OCI-LY1 (cell line): ENCODE measurements around the gene SLC5A5.

Experiments used
- H2AFZ ChIP-seq: fragments of 200-600 bp; sonication (generic), shearing (Covaris generic); 2 replicates; pipeline ENCODE4 v1.6.0; 2014; ENCODE audit warnings: antibody characterized with exemption, mild to moderate bottlenecking, low read length
- H3F3A ChIP-seq: fragments of 200-600 bp; sonication (generic), shearing (Covaris generic); 2 replicates; pipeline ENCODE4 v1.6.0; 2014; ENCODE audit warnings: mild to moderate bottlenecking, antibody characterized with exemption, low read length, moderate library complexity; ENCODE audit not compliant: insufficient read depth
- H3K27ac ChIP-seq: fragments of 200-600 bp; sonication (generic); 2 replicates; pipeline ENCODE4 v1.5.1; 2014; ENCODE audit warnings: low read length, mixed run types, mild to moderate bottlenecking, low read depth; ENCODE audit not compliant: poor library complexity, severe bottlenecking
- H3K27me3 ChIP-seq: fragments of 200-600 bp; sonication (generic); 2 replicates; pipeline ENCODE4 v1.6.0; 2014; ENCODE audit warnings: antibody characterized with exemption, mild to moderate bottlenecking, low read length, moderate library complexity; ENCODE audit not compliant: insufficient read depth
- H3K36me3 ChIP-seq: fragments of 200-600 bp; sonication (generic); 2 replicates; pipeline ENCODE4 v1.6.1; 2014; ENCODE audit warnings: mild to moderate bottlenecking, antibody characterized with exemption, low read length, moderate library complexity, mixed read lengths; ENCODE audit not compliant: insufficient read depth
- H3K4me1 ChIP-seq: fragments of 200-600 bp; sonication (generic); 2 replicates; pipeline ENCODE4 v1.5.1; 2014; ENCODE audit warnings: mild to moderate bottlenecking, low read length, moderate library complexity; ENCODE audit not compliant: insufficient read depth, severe bottlenecking
- H3K4me2 ChIP-seq: fragments of 200-600 bp; sonication (generic), shearing (Covaris generic); 2 replicates; pipeline ENCODE4 v1.6.1; 2014; ENCODE audit warnings: low read length
- H3K4me3 ChIP-seq: fragments of 200-600 bp; sonication (generic); 2 replicates; pipeline ENCODE4 v1.5.1; 2014; ENCODE audit warnings: low read length, low read depth, mild to moderate bottlenecking, mixed read lengths; ENCODE audit not compliant: poor library complexity, severe bottlenecking
- H3K79me2 ChIP-seq: fragments of 200-600 bp; shearing (Covaris generic); 2 replicates; pipeline ENCODE4 v1.6.1; 2016; ENCODE audit warnings: mixed run types, low read length, mixed read lengths; ENCODE audit not compliant: insufficient read depth
- H3K9ac ChIP-seq: fragments of 200-600 bp; sonication (generic), shearing (Covaris generic); 2 replicates; pipeline ENCODE4 v1.6.1; 2014; ENCODE audit warnings: mild to moderate bottlenecking, low read length, mixed read lengths
- H3K9me2 ChIP-seq: fragments of 200-600 bp; sonication (generic), shearing (Covaris generic); 2 replicates; pipeline ENCODE4 v1.6.1; 2014; ENCODE audit warnings: low read depth, mild to moderate bottlenecking, low read length, mixed read lengths
- H3K9me3 ChIP-seq: fragments of 200-600 bp; shearing (Covaris generic); 2 replicates; pipeline ENCODE4 v1.6.1; 2014; ENCODE audit warnings: low read length, mixed read lengths
- H4K20me1 ChIP-seq: fragments of 200-600 bp; sonication (generic), shearing (Covaris generic); 2 replicates; pipeline ENCODE4 v1.6.0; 2016; ENCODE audit warnings: mild to moderate bottlenecking, low read length; ENCODE audit not compliant: insufficient read depth
- CTCF ChIP-seq: fragments of 200-600 bp; sonication (generic), shearing (Covaris generic); IDR thresholded peaks from 2 replicates; pipeline ENCODE4 v1.5.1; 2017; ENCODE audit warnings: mild to moderate bottlenecking, antibody characterized with exemption, low read length, moderate library complexity, mixed read lengths
- EZH2 ChIP-seq: fragments of 200-600 bp; sonication (generic), shearing (Covaris generic); IDR thresholded peaks from 2 replicates; pipeline ENCODE4 v1.8.0; 2017; ENCODE audit warnings: borderline replicate concordance, mixed run types, mild to moderate bottlenecking, antibody characterized with exemption, low read length, moderate library complexity, mixed read lengths

The SLC5A5 gene

GRCh38 chr19:17933414-17934129, 61.8 kb downstream of the SLC5A5 start:
- Histone ChIP-seq H3F3A (no peaks in the 10 kb centered on the region), H3K4me3 (peak overlapping the region; percentile 98), H3K9ac (peak overlapping the region; percentile 93), H3K79me2 (0 out of 2 replicates have a peak, but pooled peaks cover 5% of the 10 kb centered on the region), H3K36me3 (peaks cover 8% of the 10 kb centered on the region; the same call in 1 of the 2 replicates), H4K20me1 (no peaks in the 10 kb centered on the region), H2AFZ (no peak overlapping the region), H3K9me3 (no peaks in the 10 kb centered on the region), H3K27ac (no peak overlapping the region), H3K4me2 (peak overlapping the region; percentile 92), H3K4me1 (peaks cover 22% of the 10 kb centered on the region), H3K27me3 (no peaks in the 10 kb centered on the region), H3K9me2 (no peaks in the 10 kb centered on the region)
- TF ChIP-seq EZH2 (no peak), CTCF (no peak)

GRCh38 chr19:17936379-17936778, 64.6 kb downstream of the SLC5A5 start:
- no peak overlapping the region for H3K4me2 ChIP-seq
- no peaks in the 10 kb centered on the region for H3K9me2 ChIP-seq
- no peak overlapping the region for H2AFZ ChIP-seq
- no peak overlapping the region for H3K27ac ChIP-seq
- H3K36me3 ChIP-seq = peaks cover 19% of the 10 kb centered on the region; the same call in 1 of the 2 replicates
- TF ChIP-seq EZH2 = no peak
- TF ChIP-seq CTCF = no peak
- H4K20me1 ChIP-seq = no peaks in the 10 kb centered on the region
- H3K9ac ChIP-seq = no peak overlapping the region
- no peaks in the 10 kb centered on the region for H3K9me3 ChIP-seq
- 0 out of 2 replicates have a peak, but pooled peaks cover 5% of the 10 kb centered on the region for H3K79me2 ChIP-seq
- H3K4me3 ChIP-seq = no peak overlapping the region
- H3F3A ChIP-seq = no peaks in the 10 kb centered on the region
- no peaks in the 10 kb centered on the region for H3K27me3 ChIP-seq
- H3K4me1 ChIP-seq = peaks cover 22% of the 10 kb centered on the region

GRCh38 chr19:17937371-17937900, 65.7 kb downstream of the SLC5A5 start:
- Histone ChIP-seq H2AFZ (no peak overlapping the region), H3K4me3 (no peak overlapping the region), H3K9me2 (no peaks in the 10 kb centered on the region), H3F3A (no peaks in the 10 kb centered on the region), H3K79me2 (0 out of 2 replicates have a peak, but pooled peaks cover 5% of the 10 kb centered on the region), H4K20me1 (no peaks in the 10 kb centered on the region), H3K9me3 (no peaks in the 10 kb centered on the region), H3K9ac (no peak overlapping the region), H3K36me3 (peaks cover 19% of the 10 kb centered on the region; the same call in 1 of the 2 replicates), H3K27ac (no peak overlapping the region), H3K27me3 (no peaks in the 10 kb centered on the region), H3K4me2 (no peak overlapping the region), H3K4me1 (peaks cover 13% of the 10 kb centered on the region)
- TF ChIP-seq EZH2 = no peak
- no peak for TF ChIP-seq CTCF
